Measurements from ENCODE around the gene GATAD2B. TPM values are rescaled to one million over a fixed set of nuclear protein-coding genes. Genes with fewer than 3 reads are reported as not detected.
A peak's percentile ranks its signal among the peaks of the same experiment; 100 is the strongest.

Gene GATAD2B
- total and polyA plus RNA-seq, 2 of the 4 experiments (the other 2 are of a cell fraction) = 3.8 to 6.2 TPM

DNA sequence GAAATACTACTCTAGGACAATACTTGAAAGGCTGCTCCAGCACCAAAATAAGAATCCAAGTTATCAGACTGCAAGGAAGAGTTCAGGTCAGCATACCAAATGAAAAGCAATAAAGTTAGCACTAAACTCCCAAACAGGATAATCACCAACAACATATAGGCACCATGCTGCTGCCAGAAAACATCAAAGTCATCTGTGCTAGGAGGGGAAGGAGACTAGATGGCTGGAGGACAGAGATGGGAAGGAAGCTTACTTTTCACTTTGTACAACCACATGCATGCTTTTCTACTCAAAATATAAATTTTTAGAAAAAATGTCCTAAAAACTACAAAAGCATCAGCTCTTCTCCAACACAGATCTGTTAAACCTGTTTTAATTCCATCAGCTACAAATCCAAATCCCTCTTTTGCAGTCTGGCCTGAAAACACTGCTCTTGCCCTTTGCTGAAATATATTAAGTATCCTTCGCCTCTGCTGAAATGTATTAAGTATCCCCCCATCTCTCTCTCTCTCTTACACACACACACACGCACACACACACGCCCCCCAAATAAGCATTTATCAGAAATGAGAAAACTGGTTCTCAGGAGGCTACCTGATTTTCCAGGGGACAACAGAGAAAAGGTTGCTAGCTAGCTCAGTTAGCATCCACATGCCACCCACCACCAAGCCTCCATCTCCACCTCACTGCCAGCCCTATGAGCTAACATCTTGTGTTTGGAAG is 1.5 kb downstream of the GATAD2B start:
- CTCF ChIA-PET = interaction anchor here (1.3 kb wide), 1 partner anchor 10 kb away, joined by 3 read pairs; no protein-coding TSS in a partner anchor
- Histone ChIP-seq H3K4me3 (ENCODE audit: insufficient read depth, low read depth, low read length) (peak overlapping the region; percentile 89), H2BK20ac (ENCODE audit: low read depth, low read length) (no peak overlapping the region), H4K8ac (ENCODE audit: low read depth in 2 of 2, low read length in 2 of 2) (no peak overlapping the region), H2BK120ac (ENCODE audit: low read depth, low read length) (no peak overlapping the region), H2BK5ac (ENCODE audit: low read depth, low read length, poor library complexity, severe bottlenecking) (no peak overlapping the region), H2AK5ac (ENCODE audit: low read depth, low read length) (no peak overlapping the region), H4K20me1 (ENCODE audit: insufficient read depth, low read length) (peaks cover 49% of the 10 kb centered on the region), H3K27me3 (ENCODE audit: control insufficient read depth, insufficient read depth, low read length) (no peaks in the 10 kb centered on the region), H3K4ac (ENCODE audit: low read depth, low read length) (no peak overlapping the region), H4K91ac (ENCODE audit: insufficient read depth, low read depth, low read length) (no peak overlapping the region), H2BK15ac (ENCODE audit: low read depth, low read length) (no peak overlapping the region), H3K9me1 (ENCODE audit: insufficient read depth, low read length) (0 out of 2 replicates have a peak, but pooled peaks cover 9% of the 10 kb centered on the region), H3K4me1 (ENCODE audit: control insufficient read depth, insufficient read depth, low read length) (peaks cover 11% of the 10 kb centered on the region), H3K18ac (ENCODE audit: low read depth, low read length) (no peak overlapping the region), H3K9ac (ENCODE audit: low read depth, low read length) (peak overlapping the region; percentile 64), H3K23ac (ENCODE audit: low read depth, low read length) (peak overlapping the region; percentile 94; the same call in 1 of the 2 replicates), H2AFZ (replicated peaks; ENCODE audit: low read length, poor library complexity) (peak overlapping the region; percentile 75), H3K79me1 (ENCODE audit: low read depth in 1 of 2, low read length in 2 of 2) (peaks cover 11 to 59% of the 10 kb centered on the region in 2 experiments; a peak in 3 of 4 replicates), H4K5ac (ENCODE audit: low read depth, low read length) (no peak overlapping the region), H2AK9ac (replicated peaks; ENCODE audit: low read depth, low read length, poor library complexity) (peak overlapping the region; percentile 94), H3K9me3 (ENCODE audit: control insufficient read depth, insufficient read depth, low read length) (no peaks in the 10 kb centered on the region), H3K4me2 (ENCODE audit: low read depth, low read length) (peak overlapping the region; percentile 82), H3K56ac (ENCODE audit: extremely low read depth, insufficient read depth, low read length) (no peak overlapping the region), H3K36me3 (ENCODE audit: control insufficient read depth, insufficient read depth, low read length) (no peaks in the 10 kb centered on the region), H3K27ac (ENCODE audit: insufficient read depth, low read length) (peak overlapping the region; percentile 72; the same call in 1 of the 2 replicates), H3K14ac (replicated peaks; ENCODE audit: low read depth, low read length) (peak overlapping the region; percentile 62)
- no TSS peak for BruUV-seq (replicated peaks)
- POLR2A ChIA-PET (ENCODE audit: unreplicated experiment) = no interaction called here
- no peak for ATAC-seq (ENCODE audit: low read depth)
- TF ChIP-seq RFX5 (IDR thresholded peaks at IDR 0.05; ENCODE audit: low read depth, low read length) = no peak
- no peak for TF ChIP-seq RAD21 (IDR thresholded peaks at IDR 0.05; ENCODE audit: low read length)
- TF ChIP-seq, protein P1, sequence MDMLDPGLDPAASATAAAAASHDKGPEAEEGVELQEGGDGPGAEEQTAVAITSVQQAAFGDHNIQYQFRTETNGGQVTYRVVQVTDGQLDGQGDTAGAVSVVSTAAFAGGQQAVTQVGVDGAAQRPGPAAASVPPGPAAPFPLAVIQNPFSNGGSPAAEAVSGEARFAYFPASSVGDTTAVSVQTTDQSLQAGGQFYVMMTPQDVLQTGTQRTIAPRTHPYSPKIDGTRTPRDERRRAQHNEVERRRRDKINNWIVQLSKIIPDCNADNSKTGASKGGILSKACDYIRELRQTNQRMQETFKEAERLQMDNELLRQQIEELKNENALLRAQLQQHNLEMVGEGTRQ (IDR thresholded peaks at IDR 0.05; ENCODE audit: low read depth, low read length) = no peak
- in situ Hi-C loops (cut with MboI; ENCODE audit: low sequenced_read_pairs) (no loop called here), intact Hi-C loops (cut with micrococcal nuclease) (loop anchor here (2.0 to 10.0 kb wide), 3 partner anchors 39 to 126 kb away; no protein-coding TSS in a partner anchor), dilution Hi-C loops (cut with HindIII; ENCODE audit: low sequenced_read_pairs, unreplicated experiment) (loop anchor here (25.0 kb wide), 1 partner anchor 109 kb away; no protein-coding TSS in a partner anchor)
- WGBS, 2 experiments (ENCODE audit: extremely low coverage in 2 of 2, insufficient read length in 1 of 2) = no CpG with 5 or more reads among the region's 3 CpGs
- no peak for DNase-seq
